ENCODE measurements around the gene CRYGC. TPM values are rescaled to one million over a fixed set of nuclear protein-coding genes. Genes with fewer than 3 reads are reported as not detected.
A peak's percentile ranks its signal among the peaks of the same experiment; 100 is the strongest.

CRYGC gene, protein sequence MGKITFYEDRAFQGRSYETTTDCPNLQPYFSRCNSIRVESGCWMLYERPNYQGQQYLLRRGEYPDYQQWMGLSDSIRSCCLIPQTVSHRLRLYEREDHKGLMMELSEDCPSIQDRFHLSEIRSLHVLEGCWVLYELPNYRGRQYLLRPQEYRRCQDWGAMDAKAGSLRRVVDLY
- polyA plus RNA-seq (ENCODE audit: insufficient read length in 4 of 4), result not detected

DNA sequence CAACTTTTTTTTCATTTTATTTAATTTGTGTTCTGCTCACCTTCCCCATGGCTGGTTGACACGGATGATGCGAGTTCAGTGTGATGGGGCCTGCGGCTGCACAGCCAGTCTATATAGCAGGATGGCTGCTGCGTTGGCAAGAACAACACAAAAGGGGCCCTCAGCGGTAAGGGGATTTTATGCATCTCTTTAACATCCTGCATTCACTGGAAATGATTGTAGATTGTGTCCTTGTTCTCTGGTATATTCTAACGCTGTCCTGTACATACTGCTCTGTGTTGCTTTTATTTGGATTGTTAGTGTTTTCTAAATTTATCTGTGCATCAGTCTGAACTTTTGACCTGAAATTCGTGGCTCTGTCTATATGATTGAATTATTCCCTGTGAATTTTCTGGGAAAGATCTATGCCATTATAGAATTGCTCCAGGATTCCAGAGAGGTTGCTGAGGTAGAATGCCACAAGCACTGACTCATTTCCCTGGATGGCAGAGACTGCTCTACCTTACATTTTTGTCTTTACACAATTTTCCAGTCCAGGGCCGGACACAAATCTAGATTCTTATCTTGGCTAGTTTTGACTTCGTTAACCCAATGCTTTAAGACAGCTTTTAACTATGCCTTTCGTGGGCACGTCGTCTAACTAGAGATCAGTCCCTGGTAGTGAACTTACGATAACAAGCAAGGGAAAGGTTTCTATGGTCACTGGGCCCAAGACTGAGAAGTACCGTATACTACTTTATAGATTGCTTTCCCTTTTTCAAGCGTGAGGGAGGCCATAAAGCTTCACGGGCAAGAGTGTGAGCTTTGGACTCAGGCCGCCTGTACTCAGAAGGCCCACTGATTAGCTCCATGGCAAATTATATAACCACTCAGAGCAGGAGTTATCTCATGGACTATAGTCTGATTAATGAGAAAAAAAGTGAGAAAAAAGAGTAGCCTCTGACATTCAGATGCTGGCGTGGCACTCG is at the start of gene CRYGC:
CRYGC (minus strand) TSS at position 85 of the 968 bp plus-strand sequence; CDS start at position 49, 36 bp downstream.
- DNase-seq (ENCODE audit: low read depth in 4 of 4, low spot score in 2 of 4), result no peak

DNA sequence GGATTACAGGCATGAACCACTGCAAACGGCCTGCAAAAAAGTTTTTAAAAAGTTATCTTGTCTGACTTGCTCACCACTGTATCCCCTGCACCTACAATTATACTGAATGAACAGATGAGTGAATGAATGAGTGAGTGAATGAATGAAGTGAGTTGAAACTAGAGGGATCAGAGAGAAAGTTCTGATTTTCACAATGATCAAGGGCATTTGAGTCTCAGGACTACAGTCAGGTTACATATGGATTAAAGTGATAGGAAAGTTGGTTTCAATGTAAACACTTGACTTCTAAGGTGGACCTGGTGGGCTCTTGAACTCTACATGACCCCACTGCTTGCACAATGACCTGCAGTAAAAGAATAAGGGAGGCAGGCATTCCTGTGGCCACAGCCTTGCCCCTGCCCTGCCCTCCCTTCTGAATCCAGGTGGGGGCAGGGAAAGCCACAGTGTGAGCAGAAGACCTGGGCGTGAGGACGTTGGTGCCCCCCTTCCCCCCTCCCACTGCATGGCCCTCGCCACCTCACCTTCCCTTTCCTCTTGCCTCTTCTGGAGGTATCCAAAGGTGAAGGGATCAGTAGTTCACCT is 49.5 kb upstream of the CRYGC start:
- no peak for DNase-seq (ENCODE audit: low read depth in 4 of 4, low spot score in 2 of 4)

DNA sequence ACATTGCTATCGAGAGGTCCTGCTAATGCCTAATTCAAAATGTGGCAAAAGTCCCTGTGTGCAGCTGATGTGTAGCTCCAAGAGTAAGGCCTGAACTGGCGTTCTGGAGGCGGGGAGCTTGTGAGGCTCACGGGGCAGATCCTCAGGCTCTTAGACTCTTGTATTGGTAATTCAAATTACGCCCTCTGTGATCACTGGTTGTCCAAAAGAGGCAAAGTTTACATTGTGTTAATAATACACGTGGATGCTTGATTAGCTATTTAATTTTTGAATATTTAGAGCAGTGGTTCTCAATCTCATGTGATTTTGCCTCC is 46.2 kb upstream of the CRYGC start:
- no peak for DNase-seq (ENCODE audit: low read depth in 4 of 4, low spot score in 2 of 4)

DNA sequence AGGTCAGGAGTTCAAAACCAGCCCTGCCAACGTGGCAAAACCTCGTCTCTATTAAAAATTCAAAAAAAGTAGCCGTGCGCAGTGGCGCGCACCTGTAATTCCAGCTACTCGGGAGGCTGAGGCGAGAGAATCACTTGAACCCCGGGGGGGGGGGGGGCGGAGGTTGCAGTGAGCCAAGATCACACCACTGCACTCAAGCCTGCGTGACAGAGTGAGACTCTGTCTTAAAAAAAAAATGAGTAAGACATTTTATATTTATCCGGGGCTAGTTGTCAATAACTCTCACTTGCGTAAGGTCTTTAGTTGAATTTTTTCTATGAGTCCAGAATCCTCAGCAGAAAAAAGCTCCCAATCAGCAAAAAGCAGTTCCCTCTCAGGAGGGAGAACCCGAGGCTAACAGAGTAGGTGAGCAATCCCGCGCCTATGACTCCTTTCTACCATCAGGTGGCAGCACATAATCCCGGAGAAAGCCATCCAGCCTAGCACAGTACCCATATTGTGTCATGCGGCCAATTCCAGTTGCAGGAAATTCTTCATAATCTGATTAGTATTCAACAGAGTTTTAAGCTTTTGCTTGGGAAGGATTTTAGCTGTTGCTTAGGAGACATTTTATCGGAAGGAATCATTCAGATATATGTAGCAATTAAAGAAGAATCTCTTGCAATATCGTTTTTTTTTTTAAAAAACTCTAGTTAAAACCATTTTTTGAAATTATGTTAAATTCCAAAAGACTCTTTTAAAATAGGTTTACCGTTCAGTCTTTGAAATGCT is 45.6 kb upstream of the CRYGC start:
- DNase-seq (ENCODE audit: low read depth in 4 of 4, low spot score in 2 of 4), result peak; percentile 34 to 78 (median 46)

DNA sequence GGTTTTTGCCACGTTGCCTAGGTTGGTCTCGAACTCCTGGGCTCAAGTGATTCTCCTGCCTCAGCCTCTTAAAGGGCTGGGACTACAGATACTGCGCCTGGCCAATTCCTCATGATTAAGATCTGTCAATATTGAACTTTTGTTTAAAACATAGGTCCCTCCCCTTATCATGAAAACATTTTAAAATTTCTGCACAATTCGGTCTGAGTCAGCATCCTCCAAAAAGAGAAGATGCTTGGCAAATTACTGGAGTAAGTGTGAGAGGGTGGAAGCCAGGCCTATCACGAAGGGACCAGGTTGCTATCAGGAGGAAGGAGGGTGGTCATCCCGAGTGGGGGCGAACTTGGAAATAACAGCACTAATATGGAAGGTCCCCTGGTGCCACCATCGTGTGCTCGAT is 44.5 kb upstream of the CRYGC start:
- no peak for DNase-seq (ENCODE audit: low read depth in 4 of 4, low spot score in 2 of 4)

DNA sequence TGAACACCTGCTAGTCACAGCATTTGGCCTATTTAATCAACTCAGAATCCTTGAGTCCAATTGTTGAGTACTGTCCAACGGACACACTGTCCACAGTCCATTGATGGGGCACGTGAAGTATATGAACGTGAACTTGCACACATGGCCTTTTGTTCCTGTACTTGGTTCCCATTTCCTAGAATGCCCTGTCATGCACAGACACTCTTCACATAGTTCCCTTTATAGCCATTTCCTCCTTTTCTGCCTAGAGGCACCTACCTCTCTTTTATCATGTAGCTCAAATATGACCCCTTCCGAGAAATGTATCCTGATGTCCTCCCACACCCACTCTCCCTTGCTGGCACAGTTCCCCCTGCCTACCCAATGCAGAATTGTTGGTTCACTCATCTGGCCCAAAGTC is 42.5 kb upstream of the CRYGC start:
- DNase-seq (ENCODE audit: low read depth in 4 of 4, low spot score in 2 of 4), result no peak

DNA sequence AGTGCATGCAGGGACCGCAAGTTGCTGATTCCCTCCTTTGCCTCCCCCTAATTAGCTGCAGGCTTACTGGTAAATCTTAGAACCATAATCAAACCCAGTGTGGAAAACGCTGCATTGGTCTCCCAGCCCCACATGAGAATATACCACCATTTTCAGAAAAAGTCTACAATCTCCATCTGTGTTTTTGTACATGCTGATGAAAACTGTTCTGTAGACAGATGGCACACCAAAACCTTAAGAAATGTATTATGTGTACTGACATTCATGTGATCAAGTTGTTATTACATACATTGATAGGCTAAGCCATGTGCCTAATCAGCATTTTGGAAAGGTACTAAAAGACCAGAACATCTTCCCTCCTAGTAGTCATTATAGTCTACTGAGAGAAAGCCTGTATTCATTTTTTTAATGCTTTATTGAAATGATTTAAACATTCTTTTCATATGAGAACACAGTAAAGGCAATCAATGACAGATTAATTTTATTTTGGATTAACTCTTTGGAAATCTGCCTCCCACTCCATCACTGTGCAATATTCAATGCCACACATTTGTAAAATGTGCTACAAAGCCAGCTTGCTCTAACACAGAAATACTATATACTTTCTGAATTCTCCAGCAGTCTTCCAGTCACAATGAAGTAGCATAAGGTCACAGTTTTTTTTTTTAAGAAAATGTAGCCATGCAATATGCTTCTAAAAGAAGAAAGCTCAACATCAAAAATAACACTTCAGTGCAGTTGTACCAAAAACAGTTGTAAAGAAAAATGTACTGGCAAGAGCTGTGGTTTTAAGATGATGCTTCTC is 35.5 kb upstream of the CRYGC start:
- no peak for DNase-seq (ENCODE audit: low read depth in 4 of 4, low spot score in 2 of 4)

DNA sequence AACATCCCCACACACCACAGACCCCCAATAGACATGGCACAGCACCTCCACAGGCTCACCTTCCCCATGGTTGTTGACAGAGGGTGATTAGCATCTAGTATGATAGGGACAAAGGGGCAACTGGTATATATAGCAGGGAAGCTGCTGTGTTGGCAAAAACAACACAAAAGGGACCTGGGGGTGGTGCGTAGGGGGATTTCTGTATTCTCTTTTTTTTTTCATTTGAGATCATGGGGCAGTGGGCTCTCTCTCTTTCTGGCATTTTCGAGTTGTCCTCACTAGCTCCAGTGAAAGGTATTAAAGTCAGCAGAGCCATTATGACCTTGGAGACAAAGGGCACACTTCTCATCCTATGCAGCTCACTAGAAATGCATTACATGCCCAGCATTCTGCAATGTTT is 33.9 kb upstream of the CRYGC start, which contains the start of gene CRYGA:
CRYGA (minus strand) TSS at position 101 of the 400 bp plus-strand sequence; CDS start at position 68, 33 bp downstream.
- no peak for DNase-seq (ENCODE audit: low read depth in 4 of 4, low spot score in 2 of 4)

DNA sequence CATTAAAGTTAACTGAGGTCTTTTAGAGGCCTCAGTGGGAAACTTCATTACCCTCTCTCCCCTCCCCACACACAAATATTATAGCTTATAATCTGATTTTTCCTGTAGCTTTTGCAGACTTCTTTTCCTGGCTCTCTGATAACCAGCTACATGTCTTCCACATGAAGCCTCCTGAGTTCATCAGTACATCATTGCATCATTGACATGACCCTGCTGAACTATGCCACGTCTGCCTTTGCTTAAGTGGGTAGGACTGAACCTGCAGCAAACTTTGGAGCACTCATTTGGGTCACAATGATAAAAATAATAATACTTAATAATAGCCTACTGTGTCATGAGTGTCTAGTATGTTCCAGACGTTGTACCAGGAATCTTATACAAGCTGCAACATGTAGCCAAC is 26.8 kb upstream of the CRYGC start:
- DNase-seq (ENCODE audit: low read depth in 4 of 4, low spot score in 2 of 4), result no peak

DNA sequence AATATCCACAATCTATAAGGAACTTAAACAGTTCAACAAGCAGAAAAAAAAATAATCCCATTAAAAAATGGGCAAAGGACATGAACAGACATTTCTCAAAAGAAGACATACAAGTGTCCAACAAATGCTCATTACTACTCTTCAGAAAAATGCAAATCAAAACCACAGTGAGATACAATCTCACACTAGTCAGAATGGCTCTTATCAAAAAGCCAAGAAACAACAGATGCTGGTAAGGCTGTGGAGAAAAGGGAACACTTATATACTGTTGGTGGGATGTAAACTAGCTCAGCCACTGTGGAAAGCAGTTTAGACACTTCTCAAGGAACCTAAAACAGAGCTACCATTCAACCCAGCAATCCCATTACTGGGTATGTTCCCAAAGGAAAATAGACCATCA is 23.5 kb upstream of the CRYGC start:
- DNase-seq (ENCODE audit: low read depth in 4 of 4, low spot score in 2 of 4), result no peak

DNA sequence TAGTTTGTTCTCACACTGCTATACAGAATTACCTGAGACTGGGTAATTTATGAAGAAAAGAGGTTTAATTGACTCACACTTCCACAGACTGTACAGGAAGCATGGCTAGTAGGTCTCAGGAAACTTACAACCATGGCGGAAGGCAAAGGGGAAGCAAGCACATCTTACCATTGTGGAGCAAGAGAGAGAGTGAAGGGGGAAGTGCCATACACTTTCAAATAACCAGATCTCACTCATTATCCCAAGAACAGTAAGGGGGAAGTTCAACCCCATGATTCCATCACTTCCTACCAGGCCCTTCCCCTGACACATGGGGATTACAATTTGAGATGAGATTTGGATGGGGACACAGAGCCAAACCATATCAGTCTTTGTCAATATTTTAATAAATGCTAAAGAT is 21.3 kb upstream of the CRYGC start:
- DNase-seq (ENCODE audit: low read depth in 4 of 4, low spot score in 2 of 4), result no peak

DNA sequence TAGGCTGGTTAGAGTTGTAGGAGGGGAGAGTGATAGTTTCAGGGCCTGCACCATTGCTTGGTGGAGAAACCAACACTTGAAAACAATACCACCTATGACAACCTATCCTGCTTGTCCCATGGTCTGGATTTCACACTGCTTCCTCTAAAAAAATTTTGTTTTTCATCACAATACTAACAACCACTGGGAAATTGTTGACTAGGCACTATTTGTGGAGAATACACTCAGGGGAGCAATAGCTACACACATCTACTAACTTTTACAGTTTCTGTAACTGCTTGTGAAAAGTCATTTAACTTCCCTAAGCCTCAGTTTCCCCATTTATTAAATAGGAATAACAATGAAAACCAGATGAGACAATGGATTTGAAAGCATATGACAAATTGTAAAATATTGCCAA is 20.5 kb upstream of the CRYGC start:
- no peak for DNase-seq (ENCODE audit: low read depth in 4 of 4, low spot score in 2 of 4)

DNA sequence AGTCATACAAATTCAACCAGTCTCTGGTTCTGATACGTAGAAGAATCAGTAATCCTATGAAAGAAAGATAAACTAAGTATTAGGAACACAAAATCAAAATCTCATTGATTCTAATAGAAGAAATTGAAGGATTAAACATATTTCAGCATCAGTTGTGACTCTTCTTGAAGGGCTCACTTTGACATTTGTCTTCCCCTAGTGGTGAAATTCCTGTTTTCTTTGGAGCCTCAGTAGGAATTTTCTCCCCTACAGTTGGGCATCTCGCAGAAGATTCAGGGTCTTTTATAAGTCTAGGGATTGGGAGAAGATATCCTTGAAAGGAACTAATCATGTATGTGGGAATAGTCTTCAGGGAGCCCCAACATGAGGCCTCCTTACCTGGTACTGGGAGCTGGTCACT is 19.2 kb upstream of the CRYGC start:
- DNase-seq (ENCODE audit: low read depth in 4 of 4, low spot score in 2 of 4), result no peak

DNA sequence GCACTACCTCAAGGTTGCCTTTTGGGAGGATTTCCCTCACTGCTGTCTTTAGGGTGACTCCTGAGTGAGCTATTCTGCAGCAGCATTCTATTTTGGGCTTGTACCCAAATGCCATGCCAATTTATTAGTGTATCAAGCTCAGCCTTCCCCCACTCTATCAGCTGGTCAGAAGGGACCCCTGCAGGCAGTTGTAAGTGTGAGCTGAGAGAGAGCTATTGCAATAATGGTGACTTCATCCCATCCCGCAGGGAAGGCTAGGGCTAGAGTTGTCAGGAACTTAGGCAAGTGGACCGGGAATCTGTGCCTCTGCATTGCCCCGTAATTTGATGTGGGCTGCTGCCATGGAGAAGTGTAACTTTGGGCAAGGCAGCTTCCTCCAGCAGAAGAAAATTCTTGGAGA is 18.1 kb upstream of the CRYGC start:
- no peak for DNase-seq (ENCODE audit: low read depth in 4 of 4, low spot score in 2 of 4)

DNA sequence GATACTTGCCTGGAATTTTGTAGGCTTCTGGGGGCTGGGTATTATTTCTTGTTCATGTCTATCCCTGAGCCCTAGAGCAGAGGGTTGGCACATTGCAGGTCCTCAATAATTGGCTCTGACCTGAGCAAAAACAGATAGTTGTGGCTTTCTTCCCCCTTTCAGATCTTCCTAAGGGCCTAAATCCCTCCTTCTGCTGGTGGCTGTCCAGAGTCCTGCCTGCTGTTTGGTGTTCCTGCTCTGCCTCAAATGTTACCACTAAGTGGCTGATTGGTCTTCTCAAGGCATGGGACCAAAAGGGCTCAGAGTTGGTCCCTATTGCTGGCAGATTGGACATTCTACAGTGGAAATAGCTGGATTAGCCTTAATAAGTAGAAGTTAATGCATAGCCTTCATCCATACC is 17.4 kb upstream of the CRYGC start:
- DNase-seq (ENCODE audit: low read depth in 4 of 4, low spot score in 2 of 4), result no peak

DNA sequence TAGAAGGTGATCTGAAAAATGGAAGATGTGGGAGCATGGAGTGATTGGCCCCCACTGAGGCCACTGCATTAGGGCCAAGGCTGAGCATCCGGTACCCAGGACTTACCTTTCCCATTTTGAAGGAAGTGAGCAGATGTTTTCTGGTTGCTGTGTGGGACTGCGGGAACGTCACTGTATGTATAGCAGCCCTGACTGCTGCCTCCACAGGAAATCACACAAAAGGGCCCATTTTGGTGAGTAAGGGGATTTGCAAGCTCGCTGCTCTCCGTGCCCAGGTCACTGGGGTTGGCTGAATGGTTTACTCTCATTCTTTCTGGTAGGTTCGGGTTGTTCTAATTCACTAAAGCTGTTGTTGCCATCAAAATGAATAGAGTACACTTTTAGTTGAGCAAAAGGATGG is 16.4 kb upstream of the CRYGC start, which contains the start of gene CRYGB:
CRYGB (minus strand) TSS at position 153 of the 400 bp plus-strand sequence; CDS start at position 115, 38 bp downstream.
- DNase-seq (ENCODE audit: low read depth in 4 of 4, low spot score in 2 of 4), result no peak

DNA sequence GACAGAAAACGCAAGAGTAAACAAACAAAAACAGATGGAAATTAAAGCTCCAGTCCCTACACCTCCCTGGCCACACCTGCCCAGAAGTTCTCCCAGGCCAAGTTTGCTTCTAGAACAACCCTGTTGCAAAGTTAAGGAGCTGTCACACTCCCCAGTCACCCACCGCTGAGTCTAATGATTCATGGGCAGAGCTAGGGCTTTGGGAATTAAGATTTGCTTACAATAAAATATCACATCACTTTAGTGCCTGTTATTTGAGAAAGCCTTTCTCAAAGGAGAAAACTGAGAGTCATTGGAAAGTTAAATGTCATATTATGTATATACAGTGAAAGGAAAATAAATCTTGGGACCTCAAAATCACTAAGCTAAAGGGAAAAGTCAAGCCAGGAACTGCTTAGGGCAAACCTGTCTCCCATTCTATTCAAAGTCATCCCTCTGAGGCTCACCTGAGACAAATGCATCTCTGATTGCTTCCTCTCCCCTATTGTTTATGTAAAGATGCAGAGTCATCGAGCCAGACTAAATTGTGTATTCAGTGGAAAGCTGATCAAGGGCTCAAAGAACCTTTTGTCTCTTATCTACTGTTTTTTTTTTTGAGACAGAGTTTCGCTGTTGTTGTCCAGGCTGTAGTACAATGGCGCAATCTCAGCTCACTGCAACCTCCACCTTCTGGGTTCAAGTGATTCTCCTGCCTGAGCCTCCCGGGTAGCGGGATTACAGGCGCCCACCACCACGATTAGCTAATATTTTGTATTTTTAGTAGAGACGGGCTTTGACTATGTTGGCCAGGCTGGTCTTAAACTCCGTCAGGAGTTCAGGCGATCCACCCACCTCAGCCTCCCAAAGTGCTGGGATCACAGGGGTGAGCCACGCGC is 13.5 kb upstream of the CRYGC start:
- no peak for DNase-seq (ENCODE audit: low read depth in 4 of 4, low spot score in 2 of 4)

DNA sequence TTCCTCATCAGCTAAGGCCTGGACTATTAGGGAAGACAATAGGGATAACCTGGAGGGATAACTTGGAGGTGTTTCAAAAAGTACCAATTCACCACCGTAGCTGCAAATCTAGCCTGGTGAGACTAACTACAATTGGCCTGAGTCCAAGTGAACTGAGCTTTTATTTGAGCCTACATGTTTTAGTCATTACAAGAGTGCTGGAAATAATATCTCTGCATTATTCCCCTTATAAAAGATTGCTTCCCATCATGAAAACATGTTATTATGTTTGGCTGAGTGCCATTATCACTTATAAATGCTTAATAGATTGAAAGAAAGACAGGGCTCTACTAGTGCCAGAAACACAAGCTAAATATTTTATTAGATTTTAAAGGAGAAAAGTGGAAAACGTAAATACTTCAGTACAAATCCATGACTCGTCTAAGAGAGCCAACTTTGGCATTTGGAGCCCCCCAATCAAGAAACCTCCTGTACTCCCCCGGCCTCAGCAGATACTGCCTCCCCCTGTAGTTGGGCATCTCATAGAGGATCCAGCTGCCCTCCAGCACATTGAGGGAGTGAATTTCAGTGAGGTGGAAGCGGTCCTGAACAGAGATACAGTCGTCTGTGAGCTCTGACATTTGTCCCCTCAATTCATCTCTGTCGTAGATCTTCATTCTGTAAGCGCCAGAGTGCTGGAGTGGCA is 12.8 kb upstream of the CRYGC start:
- DNase-seq (ENCODE audit: low read depth in 4 of 4, low spot score in 2 of 4), result no peak

All from left renal cortex interstitium (tissue), 4 donors.